ENCODE measurements around the gene SAC3D1.

Gene SAC3D1

GRCh38 chr11:65064847-65065240, 23.8 kb downstream of the SAC3D1 start:
- no peaks in the 10 kb centered on the region for H3K27me3 ChIP-seq (ENCODE audit: low read length)
- no peaks in the 10 kb centered on the region for H3K79me2 ChIP-seq (ENCODE audit: insufficient read depth, low read length)
- no peak for TF ChIP-seq EZH2phosphoT487 (conservative IDR thresholded peaks at IDR 0.05; ENCODE audit: low read length)
- TF ChIP-seq, protein P1, sequence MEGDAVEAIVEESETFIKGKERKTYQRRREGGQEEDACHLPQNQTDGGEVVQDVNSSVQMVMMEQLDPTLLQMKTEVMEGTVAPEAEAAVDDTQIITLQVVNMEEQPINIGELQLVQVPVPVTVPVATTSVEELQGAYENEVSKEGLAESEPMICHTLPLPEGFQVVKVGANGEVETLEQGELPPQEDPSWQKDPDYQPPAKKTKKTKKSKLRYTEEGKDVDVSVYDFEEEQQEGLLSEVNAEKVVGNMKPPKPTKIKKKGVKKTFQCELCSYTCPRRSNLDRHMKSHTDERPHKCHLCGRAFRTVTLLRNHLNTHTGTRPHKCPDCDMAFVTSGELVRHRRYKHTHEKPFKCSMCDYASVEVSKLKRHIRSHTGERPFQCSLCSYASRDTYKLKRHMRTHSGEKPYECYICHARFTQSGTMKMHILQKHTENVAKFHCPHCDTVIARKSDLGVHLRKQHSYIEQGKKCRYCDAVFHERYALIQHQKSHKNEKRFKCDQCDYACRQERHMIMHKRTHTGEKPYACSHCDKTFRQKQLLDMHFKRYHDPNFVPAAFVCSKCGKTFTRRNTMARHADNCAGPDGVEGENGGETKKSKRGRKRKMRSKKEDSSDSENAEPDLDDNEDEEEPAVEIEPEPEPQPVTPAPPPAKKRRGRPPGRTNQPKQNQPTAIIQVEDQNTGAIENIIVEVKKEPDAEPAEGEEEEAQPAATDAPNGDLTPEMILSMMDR (IDR thresholded peaks at IDR 0.05; ENCODE audit: insufficient read depth, low read length, poor library complexity, severe bottlenecking): no peak
- no peak overlapping the region for H3K4me2 ChIP-seq (ENCODE audit: low read depth, low read length, poor library complexity, severe bottlenecking)
- no peak overlapping the region for H3K9ac ChIP-seq (ENCODE audit: low read length)
- no peak overlapping the region for H2AFZ ChIP-seq (ENCODE audit: low read depth, low read length, severe bottlenecking)
- H4K20me1 ChIP-seq (ENCODE audit: low read depth, low read length): no peaks in the 10 kb centered on the region
- H3K9me2 ChIP-seq (replicated peaks; ENCODE audit: insufficient read depth, low read length): no peaks in the 10 kb centered on the region
- H3K36me3 ChIP-seq (ENCODE audit: low read length): no peaks in the 10 kb centered on the region
- H3K27ac ChIP-seq (ENCODE audit: low read depth, low read length): no peak overlapping the region
- H3K4me3 ChIP-seq (ENCODE audit: insufficient read depth, low read length, poor library complexity, severe bottlenecking): no peak overlapping the region
- no peaks in the 10 kb centered on the region for H3F3A ChIP-seq (ENCODE audit: insufficient read depth)
- H3K9me3 ChIP-seq (ENCODE audit: insufficient read depth, low read length): no peaks in the 10 kb centered on the region

DNA sequence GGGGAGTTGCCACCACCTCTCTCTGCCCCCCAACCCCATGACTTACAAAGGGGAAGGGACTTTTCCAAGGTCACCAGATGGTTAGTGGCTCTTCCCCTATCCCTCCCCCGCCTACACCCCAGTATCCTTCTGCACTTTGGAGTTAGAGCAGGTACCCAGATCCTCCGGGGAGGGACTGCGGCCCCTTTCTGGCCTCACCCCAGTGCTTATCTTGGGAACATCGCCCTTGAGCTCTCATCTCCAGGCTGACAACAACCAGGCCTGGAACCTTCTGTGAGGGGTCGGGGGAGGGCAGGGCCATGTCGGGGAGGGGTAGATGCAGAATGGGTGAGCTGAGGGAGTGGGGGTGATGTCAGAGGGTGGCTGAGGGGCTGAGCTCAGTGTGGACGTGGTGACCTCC, 24.8 kb downstream of the SAC3D1 start:
- no peak overlapping the region for H3K9ac ChIP-seq (ENCODE audit: low read length)

GRCh38 chr11:65066315-65066714, 25.3 kb downstream of the SAC3D1 start:
- Histone ChIP-seq H3F3A (ENCODE audit: insufficient read depth) (no peaks in the 10 kb centered on the region), H3K36me3 (ENCODE audit: low read length) (no peaks in the 10 kb centered on the region), H3K9me3 (ENCODE audit: insufficient read depth, low read length) (no peaks in the 10 kb centered on the region), H3K4me2 (ENCODE audit: low read depth, low read length, poor library complexity, severe bottlenecking) (no peak overlapping the region), H3K9me2 (replicated peaks; ENCODE audit: insufficient read depth, low read length) (no peaks in the 10 kb centered on the region), H2AFZ (ENCODE audit: low read depth, low read length, severe bottlenecking) (no peak overlapping the region), H3K4me3 (ENCODE audit: insufficient read depth, low read length, poor library complexity, severe bottlenecking) (no peak overlapping the region), H3K27me3 (ENCODE audit: low read length) (no peaks in the 10 kb centered on the region), H3K79me2 (ENCODE audit: insufficient read depth, low read length) (no peaks in the 10 kb centered on the region), H3K27ac (ENCODE audit: low read depth, low read length) (no peak overlapping the region), H3K9ac (ENCODE audit: low read length) (no peak overlapping the region), H4K20me1 (ENCODE audit: low read depth, low read length) (no peaks in the 10 kb centered on the region)
- TF ChIP-seq EZH2phosphoT487 (conservative IDR thresholded peaks at IDR 0.05; ENCODE audit: low read length): no peak

More for the DNA sequence above, 24.8 kb downstream of the SAC3D1 start:
- Histone ChIP-seq H3K9me2 (replicated peaks; ENCODE audit: insufficient read depth, low read length) (no peaks in the 10 kb centered on the region), H3K9me3 (ENCODE audit: insufficient read depth, low read length) (no peaks in the 10 kb centered on the region), H2AFZ (ENCODE audit: low read depth, low read length, severe bottlenecking) (no peak overlapping the region), H3K36me3 (ENCODE audit: low read length) (no peaks in the 10 kb centered on the region), H3K4me2 (ENCODE audit: low read depth, low read length, poor library complexity, severe bottlenecking) (no peak overlapping the region), H3K27me3 (ENCODE audit: low read length) (no peaks in the 10 kb centered on the region), H3F3A (ENCODE audit: insufficient read depth) (no peaks in the 10 kb centered on the region), H3K4me3 (ENCODE audit: insufficient read depth, low read length, poor library complexity, severe bottlenecking) (no peak overlapping the region), H4K20me1 (ENCODE audit: low read depth, low read length) (no peaks in the 10 kb centered on the region), H3K27ac (ENCODE audit: low read depth, low read length) (no peak overlapping the region), H3K79me2 (ENCODE audit: insufficient read depth, low read length) (no peaks in the 10 kb centered on the region)
- TF ChIP-seq, protein P1 (IDR thresholded peaks at IDR 0.05; ENCODE audit: insufficient read depth, low read length, poor library complexity, severe bottlenecking): no peak
- TF ChIP-seq EZH2phosphoT487 (conservative IDR thresholded peaks at IDR 0.05; ENCODE audit: low read length): no peak

- H3K27me3 ChIP-seq (ENCODE audit: low read length): no peaks in the 10 kb centered on the region
- no peaks in the 10 kb centered on the region for H3K79me2 ChIP-seq (ENCODE audit: insufficient read depth, low read length)
- no peaks in the 10 kb centered on the region for H4K20me1 ChIP-seq (ENCODE audit: low read depth, low read length)
- peaks cover 2% of the 10 kb centered on the region; the same call in 1 of the 2 replicates for H3F3A ChIP-seq (ENCODE audit: insufficient read depth)
- H3K9me3 ChIP-seq (ENCODE audit: insufficient read depth, low read length): no peaks in the 10 kb centered on the region
- no peak overlapping the region for H2AFZ ChIP-seq (ENCODE audit: low read depth, low read length, severe bottlenecking)
- H3K4me3 ChIP-seq (ENCODE audit: insufficient read depth, low read length, poor library complexity, severe bottlenecking): no peak overlapping the region
- TF ChIP-seq, protein P1 (IDR thresholded peaks at IDR 0.05; ENCODE audit: insufficient read depth, low read length, poor library complexity, severe bottlenecking): no peak
- no peak for TF ChIP-seq EZH2phosphoT487 (conservative IDR thresholded peaks at IDR 0.05; ENCODE audit: low read length)
- no peaks in the 10 kb centered on the region for H3K9me2 ChIP-seq (replicated peaks; ENCODE audit: insufficient read depth, low read length)
- no peaks in the 10 kb centered on the region for H3K36me3 ChIP-seq (ENCODE audit: low read length)
- H3K9ac ChIP-seq (ENCODE audit: low read length): no peak overlapping the region
- no peak overlapping the region for H3K4me2 ChIP-seq (ENCODE audit: low read depth, low read length, poor library complexity, severe bottlenecking)
- no peak overlapping the region for H3K27ac ChIP-seq (ENCODE audit: low read depth, low read length)
Observed at GRCh38 chr11:65066805-65067291, 25.8 kb downstream of the SAC3D1 start.
